Natural killer cell (primary cell): Measurements from ENCODE around the gene PIK3CD. TPM values are rescaled to one million over a fixed set of nuclear protein-coding genes. Genes with fewer than 3 reads are reported as not detected.

ENCODE experiments used
- ATAC-seq, 3 donors: fragments of 150-1000 bp in 2 of 3; fragments of 200-7000 bp in 1 of 3; cut with Tn5 transposase; 1 replicate in 1 of 3; 2 replicates in 2 of 3; pipeline ENCODE4 v1.10.0; 2021; ENCODE audit warnings: mild to moderate bottlenecking in 2 of 3, moderate library complexity in 2 of 3
- DNase-seq, 2 donors: peaks; one replicate each; pipeline versions ENCODE4 v3.0.0 to v3.0.0-alpha.2; 2013 to 2021; ENCODE audit warnings: mixed read lengths in 1 of 2
- H3K27ac ChIP-seq: one replicate; pipeline ENCODE4 v1.5.1; 2013; ENCODE audit warnings: mild to moderate bottlenecking, low read length
- H3K27me3 ChIP-seq: one replicate; pipeline ENCODE4 v1.6.1; 2013; ENCODE audit warnings: low read length; ENCODE audit not compliant: control insufficient read depth, insufficient read depth
- H3K36me3 ChIP-seq: one replicate; pipeline ENCODE4 v1.6.1; 2013; ENCODE audit warnings: low read length; ENCODE audit not compliant: control insufficient read depth, insufficient read depth
- H3K4me1 ChIP-seq: one replicate; pipeline ENCODE4 v1.6.1; 2013; ENCODE audit warnings: low read length; ENCODE audit not compliant: control insufficient read depth, insufficient read depth
- H3K4me3 ChIP-seq: one replicate; pipeline ENCODE4 v1.5.1; 2013; ENCODE audit warnings: low read length
- H3K9me3 ChIP-seq: one replicate; pipeline ENCODE4 v1.6.1; 2013; ENCODE audit warnings: low read length; ENCODE audit not compliant: control insufficient read depth, insufficient read depth
- H3K27ac Mint-ChIP-seq, 2 donors: one replicate each; pipeline ENCODE4 v1.8.0; 2022; ENCODE audit warnings: mild to moderate bottlenecking in 2 of 2, mixed read lengths in 2 of 2, moderate library complexity in 1 of 2
- H3K27me3 Mint-ChIP-seq, 2 donors: one replicate each; pipeline ENCODE4 v1.8.0; 2022; ENCODE audit warnings: low read depth in 2 of 2, mixed read lengths in 2 of 2
- H3K36me3 Mint-ChIP-seq: one replicate; pipeline ENCODE4 v1.8.0; 2022; ENCODE audit warnings: mixed read lengths
- H3K4me1 Mint-ChIP-seq, 2 donors: one replicate each; pipeline ENCODE4 v1.8.0; 2022; ENCODE audit warnings: mixed read lengths in 2 of 2
- H3K4me3 Mint-ChIP-seq: one replicate; pipeline ENCODE4 v1.8.0; 2022; ENCODE audit warnings: mild to moderate bottlenecking, moderate library complexity, mixed read lengths
- H3K9me3 Mint-ChIP-seq, 2 donors: one replicate each; pipeline ENCODE4 v1.8.0; 2022; ENCODE audit warnings: mixed read lengths in 2 of 2
- WGBS: methylation state at CpG from one replicate; pipeline ENCODE4 v1.1.7; 2013; ENCODE audit warnings: missing lambda C conversion rate; ENCODE audit not compliant: insufficient coverage; 5-methylcytosine and 5-hydroxymethylcytosine counted together
- intact Hi-C: fragments of 100-400 bp; cut with micrococcal nuclease; formaldehyde crosslinking; loops from one replicate; pipeline ENCODE4 v1.14.2; 2022
- total RNA-seq, 4 donors: library from RNA; stranded (reverse); fragments of 120-200 nt in 1 of 4; gene quantifications; one replicate each; pipeline versions ENCODE4 v1.2.3 to v1.2.4, GENCODE V29; 2013 to 2022
- TF ChIP-seq, protein P1 (sequence below): fragments of 200-600 bp; IDR thresholded peaks from one replicate; pipeline ENCODE4 v1.8.0; 2022; ENCODE audit warnings: antibody characterized with exemption

The PIK3CD gene
- total RNA-seq, 3 donors from 2014 or later (not counting 1 experiment from before 2014, with no cell fraction given), result 171 to 240 (median 198) TPM

DNA sequence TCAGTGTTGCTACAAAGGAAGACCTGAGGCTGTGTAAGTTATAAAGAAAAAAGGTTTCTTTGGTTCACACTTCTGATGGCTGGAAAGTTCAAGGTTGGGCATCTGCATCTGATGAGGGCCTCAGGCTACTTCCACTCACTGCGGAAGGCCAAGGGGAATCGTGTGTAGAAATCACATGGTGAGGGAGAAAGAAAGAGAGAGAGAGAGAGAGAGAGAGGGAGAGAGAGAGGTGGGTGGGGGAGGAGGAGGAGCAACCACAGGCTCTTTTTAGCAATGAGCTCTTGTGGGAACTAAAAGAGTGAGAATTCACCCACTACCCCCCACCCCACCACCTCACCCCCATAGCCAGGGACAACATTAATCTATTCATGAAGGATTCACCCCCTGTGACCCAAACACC lies 112.4 kb downstream of the PIK3CD start:
- TF ChIP-seq, protein P1, sequence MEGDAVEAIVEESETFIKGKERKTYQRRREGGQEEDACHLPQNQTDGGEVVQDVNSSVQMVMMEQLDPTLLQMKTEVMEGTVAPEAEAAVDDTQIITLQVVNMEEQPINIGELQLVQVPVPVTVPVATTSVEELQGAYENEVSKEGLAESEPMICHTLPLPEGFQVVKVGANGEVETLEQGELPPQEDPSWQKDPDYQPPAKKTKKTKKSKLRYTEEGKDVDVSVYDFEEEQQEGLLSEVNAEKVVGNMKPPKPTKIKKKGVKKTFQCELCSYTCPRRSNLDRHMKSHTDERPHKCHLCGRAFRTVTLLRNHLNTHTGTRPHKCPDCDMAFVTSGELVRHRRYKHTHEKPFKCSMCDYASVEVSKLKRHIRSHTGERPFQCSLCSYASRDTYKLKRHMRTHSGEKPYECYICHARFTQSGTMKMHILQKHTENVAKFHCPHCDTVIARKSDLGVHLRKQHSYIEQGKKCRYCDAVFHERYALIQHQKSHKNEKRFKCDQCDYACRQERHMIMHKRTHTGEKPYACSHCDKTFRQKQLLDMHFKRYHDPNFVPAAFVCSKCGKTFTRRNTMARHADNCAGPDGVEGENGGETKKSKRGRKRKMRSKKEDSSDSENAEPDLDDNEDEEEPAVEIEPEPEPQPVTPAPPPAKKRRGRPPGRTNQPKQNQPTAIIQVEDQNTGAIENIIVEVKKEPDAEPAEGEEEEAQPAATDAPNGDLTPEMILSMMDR, result no peak
- no peak for DNase-seq
- H3K36me3 Mint-ChIP-seq, result no peaks in the 10 kb centered on the region
- ATAC-seq, result no peak
- no peaks in the 10 kb centered on the region for H3K36me3 ChIP-seq
- no peak overlapping the region for H3K27ac ChIP-seq
- peaks cover 29 to 30% of the 10 kb centered on the region in 2 donors for H3K4me1 Mint-ChIP-seq
- H3K4me3 ChIP-seq, result no peak overlapping the region
- no peaks in the 10 kb centered on the region for H3K9me3 ChIP-seq
- H3K4me1 ChIP-seq, result no peaks in the 10 kb centered on the region
- H3K27me3 Mint-ChIP-seq, result no peaks in the 10 kb centered on the region
- intact Hi-C loops, result no loop called here
- 96% methylated on average over 2 of the region's 2 CpGs for WGBS
- no peaks in the 10 kb centered on the region for H3K27me3 ChIP-seq
- H3K9me3 Mint-ChIP-seq, result no peaks in the 10 kb centered on the region
- H3K27ac Mint-ChIP-seq, result peak overlapping the region; percentile 3 to 56
- H3K4me3 Mint-ChIP-seq, result no peak overlapping the region

DNA sequence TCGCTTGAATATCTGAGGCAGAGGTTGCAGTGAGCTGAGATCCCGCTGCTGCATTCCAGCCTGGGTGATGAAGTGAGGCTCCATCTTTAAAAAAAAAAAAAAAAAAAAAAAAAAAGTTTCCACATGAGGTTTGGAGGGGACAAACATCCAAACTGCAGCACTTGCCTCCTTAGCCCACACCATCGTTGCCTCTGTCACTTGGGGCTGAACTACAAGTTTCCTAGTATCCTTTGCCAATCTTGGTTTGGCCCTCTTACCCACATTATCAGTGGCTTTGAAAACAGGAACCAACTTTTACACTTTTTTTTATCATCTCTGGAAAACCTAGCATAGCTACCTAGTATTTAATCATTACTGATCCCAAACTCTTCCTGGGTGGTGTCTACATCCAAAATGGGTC lies 113.0 kb downstream of the PIK3CD start:
- 75% methylated on average over 3 of the region's 3 CpGs for WGBS
- no peak for ATAC-seq
- Histone ChIP-seq H3K4me1 (no peaks in the 10 kb centered on the region), H3K4me3 (no peak overlapping the region), H3K9me3 (no peaks in the 10 kb centered on the region), H3K27ac (no peak overlapping the region), H3K36me3 (no peaks in the 10 kb centered on the region), H3K27me3 (no peaks in the 10 kb centered on the region)
- TF ChIP-seq, protein P1, result no peak
- Mint-ChIP-seq H3K27me3 (no peaks in the 10 kb centered on the region), H3K27ac (no peak overlapping the region), H3K9me3 (no peaks in the 10 kb centered on the region), H3K36me3 (no peaks in the 10 kb centered on the region), H3K4me1 (peaks cover 29 to 36% of the 10 kb centered on the region in 2 donors), H3K4me3 (no peak overlapping the region)
- DNase-seq, result no peak
- intact Hi-C loops, result no loop called here

DNA sequence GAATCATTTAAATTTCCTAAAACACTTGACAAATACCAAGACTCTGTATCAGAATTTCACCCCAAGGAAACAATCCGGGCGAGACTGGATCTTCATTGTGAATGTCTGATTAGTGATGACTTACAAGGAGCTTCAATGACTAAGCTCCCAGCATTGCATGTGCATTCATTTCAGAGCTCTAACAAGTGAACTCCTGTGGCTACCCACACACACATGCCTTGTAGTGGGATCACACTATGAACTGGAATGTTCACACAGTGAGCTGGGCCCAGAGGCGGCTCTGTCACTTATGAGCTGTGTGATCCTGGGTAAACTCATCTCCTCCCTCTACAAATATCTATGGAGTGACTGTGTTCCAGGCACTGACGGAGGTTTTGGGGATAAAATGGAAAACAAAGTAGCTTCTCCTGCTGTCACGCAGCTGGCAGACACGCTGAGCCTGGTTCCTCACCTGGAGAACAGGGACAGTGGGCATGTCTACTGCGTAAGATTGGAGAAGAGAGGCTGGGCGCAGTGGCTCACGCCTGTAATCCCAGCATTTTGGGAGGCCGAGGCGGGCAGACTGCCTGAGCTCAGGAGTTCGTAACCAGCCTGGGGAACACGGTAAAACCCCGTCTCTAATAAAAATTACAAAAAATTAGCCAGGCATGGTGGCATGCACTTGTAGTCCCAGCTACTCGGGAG lies 115.4 kb downstream of the PIK3CD start:
- Histone ChIP-seq H3K9me3 (no peaks in the 10 kb centered on the region), H3K4me3 (no peak overlapping the region), H3K36me3 (no peaks in the 10 kb centered on the region), H3K4me1 (no peaks in the 10 kb centered on the region), H3K27ac (no peak overlapping the region), H3K27me3 (no peaks in the 10 kb centered on the region)
- Mint-ChIP-seq H3K4me3 (no peak overlapping the region), H3K4me1 (peaks cover 19 to 26% of the 10 kb centered on the region in 2 donors), H3K9me3 (no peaks in the 10 kb centered on the region), H3K27ac (no peak overlapping the region), H3K36me3 (no peaks in the 10 kb centered on the region), H3K27me3 (no peaks in the 10 kb centered on the region)
- ATAC-seq, result no peak
- intact Hi-C loops, result no loop called here
- no peak for DNase-seq
- 95% methylated on average over 14 of the region's 15 CpGs for WGBS
- TF ChIP-seq, protein P1, result no peak
